Measurements from ENCODE around the gene ABCA1.

The ABCA1 gene

DNA sequence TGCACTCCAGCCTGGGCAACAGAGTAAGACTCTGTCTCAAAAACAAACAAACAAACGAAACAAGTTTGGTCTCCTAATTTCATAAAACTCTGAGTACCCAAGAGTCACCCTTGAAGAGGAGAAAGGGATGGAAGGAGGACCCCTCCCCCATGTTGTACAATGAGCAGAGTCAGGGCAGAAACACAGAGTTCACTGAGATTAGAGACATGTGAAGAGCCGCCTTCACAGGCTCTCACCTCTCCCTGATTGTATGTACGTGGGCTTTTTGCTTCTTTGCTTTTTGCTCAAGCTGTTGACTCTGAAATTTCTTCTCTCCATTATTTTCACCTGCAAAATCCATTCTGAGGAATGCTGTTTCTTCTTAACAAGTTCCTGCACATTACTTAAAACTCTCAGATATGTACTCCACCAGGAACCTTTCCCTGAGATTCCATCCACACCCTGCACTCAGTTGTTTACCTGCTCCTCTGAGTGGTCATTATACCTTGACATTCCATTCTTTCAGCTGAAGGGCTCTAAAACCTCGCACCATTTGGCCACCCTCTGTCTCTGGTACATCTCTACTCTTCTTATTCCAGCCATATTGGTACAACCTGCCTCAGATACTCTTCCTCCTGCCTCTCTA, 44.4 kb upstream of the ABCA1 start:
- H3K27me3 ChIP-seq (replicated peaks): no peaks in the 10 kb centered on the region
- TF ChIP-seq, protein P1, sequence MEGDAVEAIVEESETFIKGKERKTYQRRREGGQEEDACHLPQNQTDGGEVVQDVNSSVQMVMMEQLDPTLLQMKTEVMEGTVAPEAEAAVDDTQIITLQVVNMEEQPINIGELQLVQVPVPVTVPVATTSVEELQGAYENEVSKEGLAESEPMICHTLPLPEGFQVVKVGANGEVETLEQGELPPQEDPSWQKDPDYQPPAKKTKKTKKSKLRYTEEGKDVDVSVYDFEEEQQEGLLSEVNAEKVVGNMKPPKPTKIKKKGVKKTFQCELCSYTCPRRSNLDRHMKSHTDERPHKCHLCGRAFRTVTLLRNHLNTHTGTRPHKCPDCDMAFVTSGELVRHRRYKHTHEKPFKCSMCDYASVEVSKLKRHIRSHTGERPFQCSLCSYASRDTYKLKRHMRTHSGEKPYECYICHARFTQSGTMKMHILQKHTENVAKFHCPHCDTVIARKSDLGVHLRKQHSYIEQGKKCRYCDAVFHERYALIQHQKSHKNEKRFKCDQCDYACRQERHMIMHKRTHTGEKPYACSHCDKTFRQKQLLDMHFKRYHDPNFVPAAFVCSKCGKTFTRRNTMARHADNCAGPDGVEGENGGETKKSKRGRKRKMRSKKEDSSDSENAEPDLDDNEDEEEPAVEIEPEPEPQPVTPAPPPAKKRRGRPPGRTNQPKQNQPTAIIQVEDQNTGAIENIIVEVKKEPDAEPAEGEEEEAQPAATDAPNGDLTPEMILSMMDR (IDR thresholded peaks at IDR 0.05; ENCODE audit: low read depth, low read length, missing control alignments): no peak
- DNase-seq: no peak
- in situ Hi-C loops (cut with HindIII; ENCODE audit: low pct_ligation_motif_present, low sequenced_read_pairs): no loop called here
- H3K27ac ChIP-seq: no peak overlapping the region
- H3K4me3 ChIP-seq (ENCODE audit: low read depth, low read length): no peak overlapping the region
- H3K36me3 ChIP-seq (replicated peaks): no peaks in the 10 kb centered on the region

DNA sequence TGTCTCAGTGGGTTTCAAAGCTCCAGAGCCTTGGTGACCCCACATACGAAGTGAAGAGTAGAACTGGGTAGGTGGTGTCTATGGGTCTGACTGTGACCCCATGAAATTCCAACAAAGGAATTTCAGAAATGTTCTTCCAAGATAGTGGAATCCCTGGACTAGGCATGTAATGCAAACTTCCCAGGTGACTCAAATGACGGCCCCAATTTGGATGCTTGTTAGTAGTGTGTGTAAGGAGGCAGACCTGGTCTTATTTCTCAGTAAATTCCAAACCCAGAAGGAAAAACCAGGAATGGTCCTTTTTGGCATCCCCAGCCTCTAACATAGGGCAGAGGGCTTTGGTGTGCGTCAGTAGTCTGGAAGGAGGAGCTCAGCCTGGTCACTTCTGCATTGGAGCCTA, 43.6 kb upstream of the ABCA1 start:
- Histone ChIP-seq H3K27ac (no peak overlapping the region), H3K4me3 (ENCODE audit: low read depth, low read length) (no peak overlapping the region), H3K36me3 (replicated peaks) (no peaks in the 10 kb centered on the region), H3K27me3 (replicated peaks) (no peaks in the 10 kb centered on the region)
- in situ Hi-C loops (cut with HindIII; ENCODE audit: low pct_ligation_motif_present, low sequenced_read_pairs): no loop called here
- DNase-seq: no peak
- TF ChIP-seq, protein P1 (IDR thresholded peaks at IDR 0.05; ENCODE audit: low read depth, low read length, missing control alignments): no peak

DNA sequence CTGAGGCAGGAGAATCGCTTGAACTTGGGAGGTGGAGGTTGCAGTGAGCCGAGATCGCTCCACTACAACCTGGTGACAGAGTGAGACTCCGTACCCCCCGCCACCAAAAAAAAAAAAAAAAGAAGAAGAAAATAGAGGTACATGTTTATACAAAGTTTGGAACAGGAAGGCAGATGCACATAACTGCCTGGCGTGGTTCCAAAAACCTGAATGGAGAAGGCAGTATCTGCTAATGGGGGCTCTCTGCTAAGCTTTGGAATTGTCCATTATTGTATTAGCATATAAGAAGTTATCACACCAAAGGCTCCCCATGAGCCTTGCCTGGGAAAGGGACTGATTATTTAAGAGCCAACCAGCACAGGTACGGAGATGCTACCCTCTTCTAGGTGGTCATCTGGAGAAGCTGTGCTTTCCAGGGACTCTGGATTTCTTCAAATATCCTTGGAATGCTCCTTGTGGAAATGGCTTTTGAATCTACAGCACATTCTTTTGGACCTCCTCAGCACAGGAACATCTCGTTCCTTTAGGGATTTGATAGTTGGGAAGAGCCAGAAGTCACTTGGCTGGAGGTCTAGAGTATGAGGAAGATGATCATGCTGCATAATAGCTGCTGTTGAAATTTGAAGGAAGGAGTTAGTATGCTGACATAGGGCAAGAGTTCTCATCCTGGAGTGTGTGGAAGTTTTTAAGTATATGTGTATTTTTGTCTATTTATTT, 42.5 kb upstream of the ABCA1 start:
- Histone ChIP-seq H3K4me3 (ENCODE audit: low read depth, low read length) (no peak overlapping the region), H3K36me3 (replicated peaks) (no peaks in the 10 kb centered on the region), H3K27ac (no peak overlapping the region), H3K27me3 (replicated peaks) (no peaks in the 10 kb centered on the region)
- TF ChIP-seq, protein P1 (IDR thresholded peaks at IDR 0.05; ENCODE audit: low read depth, low read length, missing control alignments): no peak
- DNase-seq: no peak
- in situ Hi-C loops (cut with HindIII; ENCODE audit: low pct_ligation_motif_present, low sequenced_read_pairs): no loop called here

DNA sequence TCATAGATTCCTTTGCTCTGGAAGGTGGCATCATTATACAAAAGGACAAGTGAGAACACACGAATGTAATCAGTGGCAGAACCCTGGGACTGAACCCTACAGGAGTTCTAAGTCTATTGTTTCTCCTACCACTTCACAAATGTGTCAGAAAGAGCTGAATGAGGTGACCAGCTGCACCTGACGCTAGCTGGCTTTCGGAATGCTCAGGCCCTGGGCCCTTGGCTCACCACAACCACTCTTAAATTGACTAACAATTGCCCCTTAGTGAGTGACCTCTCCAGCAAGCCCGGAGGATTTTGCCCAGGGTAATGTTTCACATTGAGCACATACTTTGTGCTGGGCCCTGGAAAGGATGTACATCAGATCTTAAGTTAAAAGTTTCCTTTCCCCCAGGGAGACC, 41.2 kb upstream of the ABCA1 start:
- H3K27me3 ChIP-seq (replicated peaks): no peaks in the 10 kb centered on the region
- DNase-seq: no peak
- in situ Hi-C loops (cut with HindIII; ENCODE audit: low pct_ligation_motif_present, low sequenced_read_pairs): no loop called here
- H3K36me3 ChIP-seq (replicated peaks): no peaks in the 10 kb centered on the region
- peak overlapping the region; percentile 98 for H3K27ac ChIP-seq
- TF ChIP-seq, protein P1 (IDR thresholded peaks at IDR 0.05; ENCODE audit: low read depth, low read length, missing control alignments): no peak
- no peak overlapping the region for H3K4me3 ChIP-seq (ENCODE audit: low read depth, low read length)

DNA sequence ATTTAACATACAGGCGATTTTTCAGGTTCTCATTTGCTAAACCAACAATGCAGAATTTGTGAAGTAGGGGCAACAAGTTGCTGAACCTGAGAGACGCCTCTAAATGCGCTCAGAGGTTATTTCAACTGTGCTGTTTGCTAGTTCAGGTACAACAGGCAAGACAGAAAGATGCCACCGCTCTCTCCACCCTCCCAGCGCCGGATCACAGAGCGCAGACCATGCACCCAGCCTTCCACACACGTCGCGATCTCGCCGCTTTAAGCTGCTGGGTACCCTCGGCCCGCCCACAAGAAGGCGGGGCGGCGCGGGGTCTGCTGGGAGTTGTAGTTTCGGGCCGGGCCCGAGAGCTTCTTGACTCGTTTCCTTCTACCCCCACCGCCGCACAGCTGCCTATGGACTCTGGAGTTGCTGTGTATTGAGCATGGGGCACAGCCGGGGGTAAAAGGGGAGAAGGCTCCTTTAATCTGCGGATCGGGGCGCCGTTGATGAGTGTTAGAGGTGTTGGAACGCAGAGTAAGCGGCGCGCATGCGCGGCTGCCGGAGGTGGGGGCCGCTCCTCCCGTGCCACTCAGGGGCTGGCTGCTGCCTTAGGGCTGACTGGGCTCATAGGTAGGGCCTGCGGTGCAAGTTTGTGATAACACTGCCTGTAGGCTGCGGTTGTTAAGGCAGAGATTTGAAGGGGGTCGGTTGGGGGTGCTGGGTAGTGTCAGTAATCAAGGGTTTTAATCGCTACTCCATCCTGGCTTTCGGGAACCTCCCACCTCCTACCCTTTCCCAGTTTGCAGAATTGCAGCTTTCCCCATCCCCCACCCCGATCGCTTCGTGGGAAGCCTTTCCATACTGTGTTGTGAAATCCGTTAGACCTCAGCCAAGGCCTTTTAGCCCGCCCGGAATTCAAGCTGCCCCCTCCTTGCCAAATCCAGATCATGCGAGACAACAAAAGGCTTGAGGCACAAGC, 40.3 kb upstream of the ABCA1 start:
- Histone ChIP-seq H3K27me3 (replicated peaks) (no peaks in the 10 kb centered on the region), H3K36me3 (replicated peaks) (no peaks in the 10 kb centered on the region), H3K27ac (peak overlapping the region; percentile 98), H3K4me3 (ENCODE audit: low read depth, low read length) (peak overlapping the region; percentile 88)
- peak; percentile 78 for DNase-seq
- in situ Hi-C loops (cut with HindIII; ENCODE audit: low pct_ligation_motif_present, low sequenced_read_pairs): no loop called here
- TF ChIP-seq, protein P1 (IDR thresholded peaks at IDR 0.05; ENCODE audit: low read depth, low read length, missing control alignments): no peak

Measured in brain microvascular endothelial cell (primary cell).